T47D (cell line): Measurements from ENCODE around the gene UMAD1.

Experiments used
- DNase-seq, 2 experiments: peaks; one replicate each; pipeline versions ENCODE4 v3.0.0 to v3.0.0-alpha.2; 2011 to 2012; ENCODE audit warnings: low read depth in 1 of 2, low spot score in 1 of 2
- JUND ChIP-seq: IDR thresholded peaks from 2 replicates; pipeline ENCODE4 v1.6.1; 2012; ENCODE audit warnings: low read depth
- in situ Hi-C: cut with HindIII; loops from 2 replicates; pipeline ENCODE4 v1.10.0; 2016; ENCODE audit warnings: low sequenced_read_pairs, low pct_unique_long_range_greater_than_20kb

Gene UMAD1

DNA sequence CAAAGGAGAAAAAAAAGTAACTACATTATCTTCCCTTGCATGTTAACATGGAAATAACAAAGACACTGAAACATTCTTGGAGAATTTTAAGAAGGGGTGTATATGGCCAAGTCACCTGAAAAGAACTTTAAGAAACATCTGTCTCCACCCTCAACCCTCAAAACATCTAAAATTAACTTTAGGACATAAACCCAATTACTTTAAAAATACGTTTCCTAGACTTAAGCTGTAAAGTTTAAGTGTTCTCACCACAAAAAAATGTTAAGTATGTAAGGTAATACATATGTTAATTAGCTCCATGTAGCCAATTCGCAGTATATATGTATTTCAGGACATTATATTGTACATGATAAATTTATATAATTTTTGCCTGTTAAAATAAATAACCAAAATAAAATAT lies 257.0 kb downstream of the UMAD1 start:
- in situ Hi-C loops: no loop called here
- DNase-seq: no peak
- no peak for TF ChIP-seq JUND

DNA sequence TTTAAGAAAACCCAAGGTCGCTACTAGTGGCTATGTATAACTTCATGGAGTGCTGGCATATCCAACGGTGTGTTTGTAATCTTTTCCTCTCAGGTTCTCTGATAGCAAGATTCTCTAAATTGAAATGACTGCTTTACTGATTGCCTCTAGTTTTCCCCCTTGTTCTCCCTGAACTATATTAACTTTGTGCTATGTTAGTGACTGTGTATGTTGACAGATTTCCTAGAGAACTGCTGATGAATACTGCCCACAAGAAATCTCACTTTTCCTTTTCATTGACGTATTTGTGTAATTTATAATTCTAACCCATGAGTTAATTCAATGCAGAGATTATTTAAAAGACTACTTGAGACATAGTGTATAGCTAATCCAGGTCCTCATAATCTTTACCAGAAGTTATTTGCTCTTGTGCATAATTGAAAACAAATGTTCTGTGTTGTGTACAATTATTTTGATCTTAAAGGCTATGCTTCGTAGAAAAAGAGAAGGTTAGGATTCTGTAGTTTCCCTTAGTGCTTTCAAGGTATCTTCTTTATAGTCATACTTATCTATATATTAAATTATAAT lies 257.5 kb downstream of the UMAD1 start:
- no peak for TF ChIP-seq JUND
- no peak for DNase-seq
- in situ Hi-C loops: no loop called here

DNA sequence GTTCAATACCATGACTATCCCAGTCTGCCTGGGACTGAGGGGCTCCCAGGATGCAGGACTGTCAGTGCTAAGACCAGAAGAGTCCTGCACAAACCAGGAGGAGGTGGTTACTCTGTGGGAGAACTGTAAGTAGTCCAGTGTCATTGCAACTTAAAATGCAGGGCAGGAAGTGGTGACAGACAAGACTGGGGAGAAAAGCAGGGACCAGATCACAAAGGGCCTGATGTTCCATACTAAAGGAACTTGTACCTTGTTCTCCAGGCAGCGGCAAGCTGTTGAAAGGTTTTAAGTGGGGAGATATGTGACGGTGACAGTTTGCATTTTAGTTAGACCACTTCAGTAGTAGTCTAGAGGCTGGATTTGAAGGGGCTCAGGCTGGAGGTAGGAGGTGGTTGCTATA lies 262.3 kb downstream of the UMAD1 start:
- no peak for TF ChIP-seq JUND
- in situ Hi-C loops: no loop called here
- no peak for DNase-seq

DNA sequence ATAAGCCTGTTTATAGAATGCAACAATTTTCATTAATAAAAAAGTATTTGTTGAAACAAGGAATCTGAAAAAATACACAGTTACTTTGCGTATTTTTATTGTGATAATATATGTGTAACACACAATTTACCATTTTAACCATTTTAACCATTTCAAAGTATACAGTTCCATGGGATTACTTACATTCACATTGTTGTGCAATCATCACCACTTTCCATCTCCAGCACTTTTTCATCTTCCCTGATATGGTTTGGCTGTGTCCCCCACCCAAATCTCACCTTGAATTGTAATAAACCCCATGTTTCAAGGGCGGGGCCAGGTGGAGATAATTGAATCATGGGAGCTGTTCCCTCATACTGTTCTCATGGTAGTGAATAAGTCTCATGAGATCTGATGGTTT lies 266.8 kb downstream of the UMAD1 start:
- DNase-seq: no peak
- in situ Hi-C loops: no loop called here
- no peak for TF ChIP-seq JUND

DNA sequence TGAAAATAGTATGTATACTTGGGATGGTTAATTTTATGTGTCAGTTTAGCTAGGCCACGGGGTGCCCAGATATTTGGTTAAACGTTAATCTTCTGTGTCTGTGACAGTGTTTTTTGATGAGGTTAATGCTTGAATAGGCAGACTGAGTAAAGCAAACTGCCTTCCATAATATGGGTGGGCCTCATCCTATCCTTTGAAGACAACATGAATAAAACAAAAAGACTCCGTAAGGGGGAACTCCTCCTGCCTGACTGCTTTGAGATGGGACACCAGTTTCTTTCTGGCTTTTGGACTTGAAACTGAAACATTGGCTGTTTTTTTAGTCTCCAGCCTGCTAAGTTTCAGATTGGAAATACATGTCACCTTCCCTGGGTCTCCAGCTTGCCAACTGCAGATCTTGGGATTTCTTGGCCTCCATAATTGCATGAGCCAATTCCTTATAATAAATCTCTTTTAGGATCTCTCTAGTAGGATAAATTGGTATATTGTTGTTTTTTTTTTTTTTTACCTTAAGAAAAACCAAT lies 268.1 kb downstream of the UMAD1 start:
- no peak for TF ChIP-seq JUND
- in situ Hi-C loops: no loop called here
- DNase-seq: no peak

DNA sequence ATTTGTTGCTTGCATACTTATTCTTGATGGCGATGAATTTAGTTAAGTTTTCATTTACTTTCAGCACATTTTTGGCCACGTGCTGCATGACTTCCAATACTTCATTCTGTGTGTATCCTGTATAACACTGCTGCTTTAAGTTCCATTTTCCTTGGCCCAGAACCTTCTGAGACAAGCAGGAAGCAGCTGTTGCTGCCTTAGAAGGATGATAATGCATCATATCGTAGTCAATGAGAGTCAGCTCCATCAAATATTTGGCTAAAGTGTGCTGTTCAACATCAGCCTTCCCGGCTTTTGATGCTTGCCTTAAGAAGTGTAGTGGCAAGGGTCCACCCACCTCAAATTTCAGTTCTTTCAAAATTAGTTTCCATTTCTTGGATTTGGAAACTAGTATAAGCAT lies 268.8 kb downstream of the UMAD1 start:
- no peak for TF ChIP-seq JUND
- in situ Hi-C loops: no loop called here
- no peak for DNase-seq

DNA sequence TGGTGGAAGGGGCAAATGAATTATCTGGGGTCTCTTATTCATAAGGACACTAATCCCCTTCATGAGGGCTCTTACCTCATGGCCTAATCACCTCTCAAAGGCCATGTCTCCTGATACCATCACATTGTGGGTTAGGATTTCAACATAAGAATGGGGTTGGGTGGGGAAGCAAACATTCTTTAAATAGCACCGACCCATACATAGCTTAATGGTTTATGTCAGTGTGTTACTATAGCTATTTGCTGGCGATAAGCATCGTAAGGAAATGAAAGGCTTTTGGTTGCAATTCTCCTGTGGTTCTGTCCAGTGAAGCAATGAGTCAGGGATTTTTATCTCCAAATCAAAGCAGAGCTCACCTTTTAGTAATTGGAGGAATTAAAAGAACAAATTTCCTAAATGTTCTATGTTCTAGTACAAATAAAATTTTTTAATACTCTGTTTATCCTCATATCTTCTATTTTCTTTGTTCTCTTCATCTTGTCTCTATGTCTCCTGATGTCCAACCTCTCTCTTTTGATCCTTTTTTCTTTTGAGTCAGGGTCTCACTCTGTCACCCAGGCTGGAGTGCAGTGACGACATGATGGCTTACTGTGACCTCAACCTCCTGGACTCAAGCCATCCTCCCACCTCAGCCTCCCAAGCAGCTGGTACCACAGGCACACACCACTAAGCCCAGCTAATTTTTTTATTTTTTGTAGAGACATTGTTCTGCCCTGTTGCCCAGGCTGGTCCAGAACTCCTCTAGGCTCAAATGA lies 271.0 kb downstream of the UMAD1 start:
- in situ Hi-C loops: no loop called here
- DNase-seq: peak in 1 of 2 experiments; percentile 81
- TF ChIP-seq JUND: peak; percentile 77

DNA sequence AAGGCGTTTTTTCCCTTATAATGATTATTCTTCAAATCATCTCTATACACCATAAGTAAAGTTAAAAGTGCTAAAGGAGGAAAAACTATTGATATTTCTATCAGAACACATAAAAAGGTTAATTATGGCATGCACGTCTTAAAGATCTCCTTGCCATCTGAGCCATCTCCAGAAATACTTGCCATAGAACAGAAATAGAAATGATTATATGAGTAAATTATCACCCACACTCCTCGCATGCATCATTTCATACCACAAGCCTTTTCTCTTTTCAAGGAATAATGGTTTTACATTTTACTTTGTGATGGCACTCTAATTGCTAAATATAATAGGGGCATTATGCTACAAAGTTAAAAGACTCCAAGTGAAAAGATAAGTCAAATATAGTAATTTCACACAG lies 272.4 kb downstream of the UMAD1 start:
- TF ChIP-seq JUND: no peak
- in situ Hi-C loops: no loop called here
- no peak for DNase-seq

DNA sequence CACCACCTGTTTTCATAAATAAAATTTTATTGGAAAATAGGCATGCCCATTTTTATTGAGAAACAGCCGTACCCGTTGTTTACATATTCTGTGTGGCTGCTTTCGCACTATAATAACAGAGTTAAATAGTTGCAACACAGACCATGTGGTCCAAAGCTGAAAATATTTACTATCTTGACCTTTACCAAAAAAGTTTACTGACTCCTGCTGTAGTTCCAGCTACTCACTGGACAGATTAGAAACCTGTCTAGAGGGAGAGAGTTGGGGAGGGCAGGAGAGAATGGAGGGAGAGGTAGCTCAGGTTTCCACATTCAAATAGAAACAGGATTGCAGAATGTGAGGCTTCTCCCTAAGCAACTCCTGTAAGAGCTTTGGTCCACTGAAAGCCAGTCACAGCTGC lies 273.0 kb downstream of the UMAD1 start:
- DNase-seq: peak in 1 of 2 experiments; percentile 19
- in situ Hi-C loops: no loop called here
- TF ChIP-seq JUND: no peak

DNA sequence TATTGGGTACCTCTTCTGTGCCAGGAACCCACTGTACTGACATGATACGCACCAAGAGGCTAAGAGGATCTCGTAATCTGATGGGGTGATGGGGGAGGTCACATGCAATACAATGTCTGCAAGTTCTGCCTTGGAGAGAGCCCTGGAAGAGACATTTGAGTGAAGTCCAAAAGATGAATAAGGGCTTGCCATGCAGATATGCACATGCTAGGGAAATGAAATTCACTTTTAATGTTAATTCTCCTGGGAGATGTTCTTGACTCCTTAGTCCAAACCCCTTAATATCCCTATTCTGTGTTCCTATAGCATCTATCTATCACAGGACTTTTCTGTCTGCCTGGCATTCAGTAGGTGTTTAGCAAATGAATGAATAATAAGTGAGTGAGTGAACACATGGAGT lies 274.0 kb downstream of the UMAD1 start:
- DNase-seq: no peak
- TF ChIP-seq JUND: no peak

DNA sequence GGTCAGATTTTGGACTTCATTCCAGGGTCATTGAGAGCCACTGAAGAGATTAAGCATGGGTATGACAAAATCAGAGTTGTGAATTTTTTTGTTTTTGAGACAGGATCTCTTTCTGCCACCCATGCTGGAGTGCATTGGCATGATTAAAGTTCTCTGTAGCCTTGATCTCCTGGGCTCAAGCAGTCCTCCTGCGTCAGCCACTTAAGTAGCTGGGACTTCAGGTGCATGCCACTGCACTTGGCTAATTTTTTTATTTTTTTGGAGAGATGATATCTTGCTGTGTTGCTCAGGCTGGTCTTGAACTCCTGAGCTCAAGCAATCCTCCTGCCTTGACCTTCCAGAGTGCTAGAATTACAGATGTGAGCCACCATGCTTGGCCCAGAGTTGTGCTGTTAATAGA lies 275.5 kb downstream of the UMAD1 start:
- in situ Hi-C loops: no loop called here
- no peak for DNase-seq
- TF ChIP-seq JUND: no peak

More for the DNA sequence above, 274.0 kb downstream of the UMAD1 start:
- in situ Hi-C loops: no loop called here

DNA sequence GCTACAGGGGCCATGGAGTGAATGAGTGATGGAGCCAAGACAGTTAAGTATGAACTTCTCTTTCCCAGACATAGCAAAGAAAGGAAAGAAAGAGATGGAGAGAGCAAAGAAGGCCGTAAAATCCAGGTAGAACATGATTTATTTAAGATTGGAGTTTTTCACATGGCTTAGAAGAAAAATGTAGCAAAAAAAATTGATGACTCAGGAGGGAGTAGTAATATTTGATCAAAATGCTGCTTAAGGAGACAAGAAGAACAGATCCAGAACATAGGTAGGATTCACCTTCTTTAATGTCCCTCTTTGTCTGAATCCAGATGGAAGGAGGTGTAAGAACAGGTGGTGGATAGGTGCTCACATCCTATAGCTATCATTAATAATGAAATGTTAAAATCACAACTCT lies 277.0 kb downstream of the UMAD1 start:
- in situ Hi-C loops: no loop called here
- no peak for DNase-seq
- TF ChIP-seq JUND: no peak

DNA sequence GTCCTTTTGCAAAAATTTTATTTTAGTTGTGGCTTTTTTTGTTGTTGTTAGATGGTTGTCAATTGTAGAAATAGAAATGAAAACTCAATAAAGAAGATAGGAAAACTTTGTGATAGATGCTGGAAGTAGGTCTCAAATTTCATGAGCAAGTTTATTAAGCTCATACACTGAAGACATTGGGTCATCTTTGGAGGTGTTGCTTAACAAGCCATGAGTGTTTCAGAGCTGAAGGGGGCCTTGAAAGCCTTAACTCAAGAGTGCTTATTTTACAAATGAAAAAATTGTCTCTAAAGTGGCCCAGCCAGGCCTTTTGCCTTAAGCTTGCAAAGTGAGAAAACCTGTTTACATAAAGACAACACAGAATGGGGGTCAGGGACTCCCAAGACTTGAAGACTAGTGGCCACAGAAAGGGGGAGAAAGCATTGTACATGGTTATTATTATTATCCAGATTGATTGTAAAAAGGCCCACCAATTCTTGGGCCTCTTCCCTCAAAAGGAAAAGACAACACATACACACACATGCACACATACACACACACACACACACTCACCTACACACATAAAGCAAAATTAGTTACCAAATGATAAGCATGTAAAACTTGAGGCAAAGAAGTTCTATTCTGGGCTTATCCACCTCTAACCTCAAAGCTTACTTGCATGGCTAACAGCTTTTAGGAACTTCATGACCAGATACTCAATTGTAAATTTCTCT lies 278.3 kb downstream of the UMAD1 start:
- no peak for DNase-seq
- in situ Hi-C loops: no loop called here
- no peak for TF ChIP-seq JUND
